ENCODE data around the gene LILRA2.

LILRA2 gene

DNA sequence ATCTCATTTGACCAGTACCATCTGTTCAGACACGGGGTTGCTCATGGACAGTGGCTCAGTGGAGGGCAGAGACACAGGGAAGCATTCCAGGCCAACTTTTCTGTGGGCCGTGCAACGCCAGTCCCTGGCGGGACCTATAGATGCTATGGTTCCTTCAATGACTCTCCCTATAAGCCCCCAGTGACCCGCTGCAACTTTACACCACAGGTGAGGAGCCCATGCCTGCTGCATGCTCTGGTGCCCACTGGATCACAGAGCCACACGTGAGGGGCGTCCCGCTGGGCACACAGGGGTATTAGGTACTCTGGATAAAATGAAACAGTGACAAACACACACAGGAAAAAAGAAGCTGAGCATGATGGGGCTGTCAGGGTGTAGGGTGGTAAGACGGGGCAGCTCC, 36.6 kb upstream of the LILRA2 start:
- H3K4me3 ChIP-seq (IDR thresholded peaks at IDR 0.05; ENCODE audit: insufficient read depth, low read depth, low read length) = no peak overlapping the region
- no peak overlapping the region for H2AFZ ChIP-seq (ENCODE audit: low read depth)
- TF ChIP-seq CTCF (conservative IDR thresholded peaks at IDR 0.05; ENCODE audit: low read depth, low read length) = no peak
- no peak overlapping the region for H3K27ac ChIP-seq
- H4K20me1 ChIP-seq (ENCODE audit: insufficient read depth) = no peaks in the 10 kb centered on the region
- no peaks in the 10 kb centered on the region for H3K79me2 ChIP-seq (ENCODE audit: insufficient read depth, low read depth)
- no peaks in the 10 kb centered on the region for H3K4me1 ChIP-seq (ENCODE audit: low read depth, poor library complexity, severe bottlenecking)
- no peak overlapping the region for H3K9ac ChIP-seq
- no peaks in the 10 kb centered on the region for H3K36me3 ChIP-seq (ENCODE audit: insufficient read depth)
- peaks cover 17% of the 10 kb centered on the region; the same call in 1 of the 2 replicates for H3K27me3 ChIP-seq (ENCODE audit: insufficient read depth, low read depth)
- no peak overlapping the region for H3K4me2 ChIP-seq

- H3K36me3 ChIP-seq (ENCODE audit: insufficient read depth) = no peaks in the 10 kb centered on the region
- H3K27ac ChIP-seq = no peak overlapping the region
- no peaks in the 10 kb centered on the region for H3K79me2 ChIP-seq (ENCODE audit: insufficient read depth, low read depth)
- peaks cover 15% of the 10 kb centered on the region; the same call in 1 of the 2 replicates for H3K27me3 ChIP-seq (ENCODE audit: insufficient read depth, low read depth)
- no peak overlapping the region for H3K9ac ChIP-seq
- H3K4me3 ChIP-seq (IDR thresholded peaks at IDR 0.05; ENCODE audit: insufficient read depth, low read depth, low read length) = no peak overlapping the region
- no peak for TF ChIP-seq CTCF (conservative IDR thresholded peaks at IDR 0.05; ENCODE audit: low read depth, low read length)
- H3K4me1 ChIP-seq (ENCODE audit: low read depth, poor library complexity, severe bottlenecking) = no peaks in the 10 kb centered on the region
- no peaks in the 10 kb centered on the region for H4K20me1 ChIP-seq (ENCODE audit: insufficient read depth)
- H3K4me2 ChIP-seq = no peak overlapping the region
- H2AFZ ChIP-seq (ENCODE audit: low read depth) = no peak overlapping the region
These were observed 31.9 kb upstream of the LILRA2 start for GRCh38 chr19:54541712-54542111.

- no peak for TF ChIP-seq CTCF (conservative IDR thresholded peaks at IDR 0.05; ENCODE audit: low read depth, low read length)
- Histone ChIP-seq H3K36me3 (ENCODE audit: insufficient read depth) (no peaks in the 10 kb centered on the region), H3K9ac (no peak overlapping the region), H2AFZ (ENCODE audit: low read depth) (no peak overlapping the region), H3K27ac (no peak overlapping the region), H3K4me2 (no peak overlapping the region), H4K20me1 (ENCODE audit: insufficient read depth) (no peaks in the 10 kb centered on the region), H3K4me3 (IDR thresholded peaks at IDR 0.05; ENCODE audit: insufficient read depth, low read depth, low read length) (no peak overlapping the region), H3K4me1 (ENCODE audit: low read depth, poor library complexity, severe bottlenecking) (no peaks in the 10 kb centered on the region), H3K27me3 (ENCODE audit: insufficient read depth, low read depth) (peaks cover 8% of the 10 kb centered on the region; the same call in 1 of the 2 replicates), H3K79me2 (ENCODE audit: insufficient read depth, low read depth) (no peaks in the 10 kb centered on the region)
These were observed 24.8 kb upstream of the LILRA2 start for GRCh38 chr19:54548806-54549205.

DNA sequence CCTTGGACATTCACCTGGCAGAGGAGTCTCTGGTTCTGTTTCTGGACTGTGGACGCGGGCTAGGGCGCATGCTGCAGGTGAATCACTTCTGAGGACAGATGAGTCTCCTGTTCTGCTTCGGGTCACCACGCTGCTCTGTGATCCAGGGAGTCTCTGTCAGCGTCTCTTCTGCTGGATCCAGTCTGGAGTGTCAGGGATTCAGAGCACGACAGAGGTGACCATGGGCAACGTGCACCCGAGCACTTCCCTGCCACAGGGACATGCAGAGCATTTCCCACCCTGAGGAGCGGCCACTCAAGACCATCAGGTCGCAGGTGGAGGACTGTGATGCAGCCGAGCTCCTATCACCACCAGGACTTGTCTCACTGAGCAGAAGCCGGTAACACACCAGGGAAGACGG, 24.4 kb upstream of the LILRA2 start:
- no peak overlapping the region for H3K9ac ChIP-seq
- H3K4me2 ChIP-seq = no peak overlapping the region
- H3K4me1 ChIP-seq (ENCODE audit: low read depth, poor library complexity, severe bottlenecking) = no peaks in the 10 kb centered on the region
- no peaks in the 10 kb centered on the region for H3K36me3 ChIP-seq (ENCODE audit: insufficient read depth)
- no peak overlapping the region for H2AFZ ChIP-seq (ENCODE audit: low read depth)
- H3K27ac ChIP-seq = no peak overlapping the region
- TF ChIP-seq CTCF (conservative IDR thresholded peaks at IDR 0.05; ENCODE audit: low read depth, low read length) = no peak
- H3K4me3 ChIP-seq (IDR thresholded peaks at IDR 0.05; ENCODE audit: insufficient read depth, low read depth, low read length) = no peak overlapping the region
- peaks cover 6% of the 10 kb centered on the region; the same call in 1 of the 2 replicates for H3K27me3 ChIP-seq (ENCODE audit: insufficient read depth, low read depth)
- H4K20me1 ChIP-seq (ENCODE audit: insufficient read depth) = no peaks in the 10 kb centered on the region
- no peaks in the 10 kb centered on the region for H3K79me2 ChIP-seq (ENCODE audit: insufficient read depth, low read depth)
